ENCODE data around the gene MINDY2. TPM values are rescaled to one million over a fixed set of nuclear protein-coding genes. Genes with fewer than 3 reads are reported as not detected.
A peak's percentile ranks its signal among the peaks of the same experiment; 100 is the strongest.

The MINDY2 gene
- total RNA-seq, 1 experiment from 2014 or later: 6.8 TPM

DNA sequence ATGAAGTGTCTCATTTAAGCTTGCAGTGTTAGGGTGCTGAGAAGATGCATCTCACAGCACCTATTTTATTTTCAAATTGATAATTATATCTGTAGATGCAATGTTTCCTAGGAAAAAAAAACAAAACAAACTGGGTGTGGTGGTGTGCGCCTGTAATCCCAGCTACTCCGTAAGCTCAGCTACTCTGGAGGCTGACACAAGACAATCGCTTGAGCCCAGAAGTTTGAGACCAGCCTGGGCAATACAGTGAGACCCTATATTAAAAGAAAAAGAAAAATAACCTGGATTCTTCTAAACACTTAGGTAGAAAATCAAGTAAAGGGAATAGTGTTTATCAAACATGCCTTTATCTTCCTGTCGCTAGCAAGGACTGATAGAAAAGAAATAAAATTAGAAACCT is 1.9 kb downstream of the MINDY2 start:
- BruUV-seq (replicated peaks): no TSS peak
- Histone ChIP-seq H3K27ac (ENCODE audit: low read length) (peak overlapping the region; percentile 23; the same call in 1 of the 2 replicates), H3K36me3 (ENCODE audit: control insufficient read depth, insufficient read depth, low read length) (no peaks in the 10 kb centered on the region; the same call in 1 of the 2 replicates), H3K4me1 (ENCODE audit: control insufficient read depth, insufficient read depth, low read length) (peaks cover 18% of the 10 kb centered on the region), H3K4me3 (ENCODE audit: low read depth in 2 of 2, low read length in 2 of 2) (peak overlapping the region; percentile 70 to 90), H3K27me3 (ENCODE audit: control insufficient read depth, insufficient read depth, low read length) (no peaks in the 10 kb centered on the region), H3K9me3 (ENCODE audit: control insufficient read depth, insufficient read depth, low read depth, low read length) (no peaks in the 10 kb centered on the region)
- CTCF ChIA-PET: interaction anchor here (0.6 kb wide), 1 partner anchor 23 kb away, joined by 9 read pairs; no protein-coding TSS in a partner anchor
- in situ Hi-C loops (cut with HindIII; ENCODE audit: low pct_unique_long_range_greater_than_20kb, low sequenced_read_pairs) (no loop called here), intact Hi-C loops (cut with micrococcal nuclease; ENCODE audit: unreplicated experiment) (loop anchor here (5.0 kb wide), 1 partner anchor 159 kb away; the partner anchor contains the start of gene SLTM)
- DNase-seq (ENCODE audit: low read depth, low spot score) (no peak), ATAC-seq (no peak)
- POLR2A ChIA-PET: no interaction called here
- TF ChIP-seq SIN3A (IDR thresholded peaks at IDR 0.05; ENCODE audit: borderline replicate concordance, insufficient read depth, low read depth, low read length): no peak
- TF ChIP-seq, protein P1, sequence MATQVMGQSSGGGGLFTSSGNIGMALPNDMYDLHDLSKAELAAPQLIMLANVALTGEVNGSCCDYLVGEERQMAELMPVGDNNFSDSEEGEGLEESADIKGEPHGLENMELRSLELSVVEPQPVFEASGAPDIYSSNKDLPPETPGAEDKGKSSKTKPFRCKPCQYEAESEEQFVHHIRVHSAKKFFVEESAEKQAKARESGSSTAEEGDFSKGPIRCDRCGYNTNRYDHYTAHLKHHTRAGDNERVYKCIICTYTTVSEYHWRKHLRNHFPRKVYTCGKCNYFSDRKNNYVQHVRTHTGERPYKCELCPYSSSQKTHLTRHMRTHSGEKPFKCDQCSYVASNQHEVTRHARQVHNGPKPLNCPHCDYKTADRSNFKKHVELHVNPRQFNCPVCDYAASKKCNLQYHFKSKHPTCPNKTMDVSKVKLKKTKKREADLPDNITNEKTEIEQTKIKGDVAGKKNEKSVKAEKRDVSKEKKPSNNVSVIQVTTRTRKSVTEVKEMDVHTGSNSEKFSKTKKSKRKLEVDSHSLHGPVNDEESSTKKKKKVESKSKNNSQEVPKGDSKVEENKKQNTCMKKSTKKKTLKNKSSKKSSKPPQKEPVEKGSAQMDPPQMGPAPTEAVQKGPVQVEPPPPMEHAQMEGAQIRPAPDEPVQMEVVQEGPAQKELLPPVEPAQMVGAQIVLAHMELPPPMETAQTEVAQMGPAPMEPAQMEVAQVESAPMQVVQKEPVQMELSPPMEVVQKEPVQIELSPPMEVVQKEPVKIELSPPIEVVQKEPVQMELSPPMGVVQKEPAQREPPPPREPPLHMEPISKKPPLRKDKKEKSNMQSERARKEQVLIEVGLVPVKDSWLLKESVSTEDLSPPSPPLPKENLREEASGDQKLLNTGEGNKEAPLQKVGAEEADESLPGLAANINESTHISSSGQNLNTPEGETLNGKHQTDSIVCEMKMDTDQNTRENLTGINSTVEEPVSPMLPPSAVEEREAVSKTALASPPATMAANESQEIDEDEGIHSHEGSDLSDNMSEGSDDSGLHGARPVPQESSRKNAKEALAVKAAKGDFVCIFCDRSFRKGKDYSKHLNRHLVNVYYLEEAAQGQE (IDR thresholded peaks at IDR 0.05; ENCODE audit: insufficient read depth in 1 of 2, low read depth in 2 of 2, low read length in 1 of 2): no peak
- TF ChIP-seq, protein P2, sequence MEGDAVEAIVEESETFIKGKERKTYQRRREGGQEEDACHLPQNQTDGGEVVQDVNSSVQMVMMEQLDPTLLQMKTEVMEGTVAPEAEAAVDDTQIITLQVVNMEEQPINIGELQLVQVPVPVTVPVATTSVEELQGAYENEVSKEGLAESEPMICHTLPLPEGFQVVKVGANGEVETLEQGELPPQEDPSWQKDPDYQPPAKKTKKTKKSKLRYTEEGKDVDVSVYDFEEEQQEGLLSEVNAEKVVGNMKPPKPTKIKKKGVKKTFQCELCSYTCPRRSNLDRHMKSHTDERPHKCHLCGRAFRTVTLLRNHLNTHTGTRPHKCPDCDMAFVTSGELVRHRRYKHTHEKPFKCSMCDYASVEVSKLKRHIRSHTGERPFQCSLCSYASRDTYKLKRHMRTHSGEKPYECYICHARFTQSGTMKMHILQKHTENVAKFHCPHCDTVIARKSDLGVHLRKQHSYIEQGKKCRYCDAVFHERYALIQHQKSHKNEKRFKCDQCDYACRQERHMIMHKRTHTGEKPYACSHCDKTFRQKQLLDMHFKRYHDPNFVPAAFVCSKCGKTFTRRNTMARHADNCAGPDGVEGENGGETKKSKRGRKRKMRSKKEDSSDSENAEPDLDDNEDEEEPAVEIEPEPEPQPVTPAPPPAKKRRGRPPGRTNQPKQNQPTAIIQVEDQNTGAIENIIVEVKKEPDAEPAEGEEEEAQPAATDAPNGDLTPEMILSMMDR (IDR thresholded peaks at IDR 0.05): no peak

DNA sequence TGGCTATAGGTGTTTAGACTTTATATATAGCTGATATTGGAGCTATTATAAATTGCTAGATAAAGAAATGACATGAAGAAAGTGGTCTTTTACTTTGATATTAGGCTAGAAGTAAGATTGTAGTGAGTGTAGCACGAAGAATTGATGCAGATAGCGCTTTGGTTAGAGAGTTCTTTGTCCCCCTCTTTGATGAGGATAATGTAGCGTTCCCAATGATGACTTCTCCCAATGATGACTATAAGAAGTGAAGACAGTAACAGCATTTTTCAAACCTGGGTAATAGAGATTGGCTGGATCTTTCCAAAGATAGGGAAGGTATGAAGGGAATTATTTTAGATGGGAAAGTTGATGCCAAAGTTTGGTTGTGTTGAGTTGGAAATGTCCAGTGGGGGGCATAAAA is 4.3 kb downstream of the MINDY2 start:
- TF ChIP-seq TCF7L2 (IDR thresholded peaks at IDR 0.05; ENCODE audit: low read depth, low read length) (no peak), SIN3A (IDR thresholded peaks at IDR 0.05; ENCODE audit: borderline replicate concordance, insufficient read depth, low read depth, low read length) (no peak), POLR2AphosphoS5 (IDR thresholded peaks at IDR 0.05; ENCODE audit: low read depth, low read length) (no peak)
- TF ChIP-seq, protein P2 (IDR thresholded peaks at IDR 0.05): no peak
- TF ChIP-seq, protein P1 (IDR thresholded peaks at IDR 0.05; ENCODE audit: insufficient read depth in 1 of 2, low read depth in 2 of 2, low read length in 1 of 2): no peak
- no peak overlapping the region for H3K27ac ChIP-seq (ENCODE audit: low read length)
- no peak for ATAC-seq
- no peaks in the 10 kb centered on the region; the same call in 1 of the 2 replicates for H3K36me3 ChIP-seq (ENCODE audit: control insufficient read depth, insufficient read depth, low read length)
- BruUV-seq (replicated peaks): no TSS peak
- H3K4me3 ChIP-seq (ENCODE audit: low read depth in 2 of 2, low read length in 2 of 2): no peak overlapping the region
- no peak for DNase-seq (ENCODE audit: low read depth, low spot score)
- no peaks in the 10 kb centered on the region for H3K27me3 ChIP-seq (ENCODE audit: control insufficient read depth, insufficient read depth, low read length)
- intact Hi-C loops (cut with micrococcal nuclease; ENCODE audit: unreplicated experiment) (no loop called here), in situ Hi-C loops (cut with HindIII; ENCODE audit: low pct_unique_long_range_greater_than_20kb, low sequenced_read_pairs) (no loop called here)
- ChIA-PET CTCF (no interaction called here), POLR2A (no interaction called here)
- H3K4me1 ChIP-seq (ENCODE audit: control insufficient read depth, insufficient read depth, low read length): peaks cover 13% of the 10 kb centered on the region
- H3K9me3 ChIP-seq (ENCODE audit: control insufficient read depth, insufficient read depth, low read depth, low read length): no peaks in the 10 kb centered on the region
